Testis (tissue), 2 donors: ENCODE results near the gene LPIN1.

ENCODE experiments used
- POLR2A ChIP-seq: fragments of 450-650 bp; IDR thresholded peaks from one replicate; pipeline ENCODE4 v1.6.1; 2017; ENCODE audit warnings: antibody characterized with exemption, mild to moderate bottlenecking, moderate library complexity
- TF ChIP-seq, protein P1 (sequence below), 3 experiments: fragments of 450-650 bp in 2 of 3; fragments of 200-600 bp in 1 of 3; sonication (generic) in 1 of 3; IDR thresholded peaks; one replicate each; pipeline ENCODE4 v1.5.1; 2016 to 2019; ENCODE audit warnings: antibody characterized with exemption in 3 of 3, mild to moderate bottlenecking in 2 of 3, moderate library complexity in 1 of 3

DNA sequence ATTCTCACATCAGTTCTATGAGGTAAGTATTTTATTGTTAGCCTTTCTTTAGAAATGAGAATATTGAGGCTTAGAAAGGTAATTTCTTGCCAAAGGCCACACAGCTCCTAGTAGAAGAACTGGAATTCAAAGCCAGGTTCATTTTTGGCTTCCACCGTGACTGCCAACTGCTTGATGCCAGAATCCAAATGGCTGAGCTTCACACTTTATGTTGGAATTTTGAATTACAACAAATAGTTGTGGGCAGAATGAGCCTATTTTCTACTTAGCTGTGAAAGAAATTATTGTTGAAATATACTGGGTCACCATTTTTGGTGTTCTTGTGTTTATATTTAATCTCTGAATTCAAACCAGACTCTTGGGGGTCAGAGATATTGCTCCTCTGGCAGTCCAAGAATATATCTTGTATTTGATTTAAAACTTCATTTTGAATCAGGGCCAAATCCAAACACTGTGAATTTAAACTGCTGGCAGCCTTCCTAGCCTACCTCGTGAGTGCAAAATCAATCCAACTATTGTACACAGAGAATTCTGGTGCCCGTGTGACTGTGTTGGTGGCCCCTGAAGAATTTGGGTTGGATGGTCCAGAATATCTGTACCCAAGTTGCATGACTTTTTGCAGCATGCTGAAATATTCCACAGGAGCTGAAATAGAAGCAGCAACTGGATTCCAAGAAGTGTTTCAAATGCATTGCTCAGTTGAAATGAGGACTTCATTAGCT, 35.6 kb upstream of the LPIN1 start:
- TF ChIP-seq, protein P1, sequence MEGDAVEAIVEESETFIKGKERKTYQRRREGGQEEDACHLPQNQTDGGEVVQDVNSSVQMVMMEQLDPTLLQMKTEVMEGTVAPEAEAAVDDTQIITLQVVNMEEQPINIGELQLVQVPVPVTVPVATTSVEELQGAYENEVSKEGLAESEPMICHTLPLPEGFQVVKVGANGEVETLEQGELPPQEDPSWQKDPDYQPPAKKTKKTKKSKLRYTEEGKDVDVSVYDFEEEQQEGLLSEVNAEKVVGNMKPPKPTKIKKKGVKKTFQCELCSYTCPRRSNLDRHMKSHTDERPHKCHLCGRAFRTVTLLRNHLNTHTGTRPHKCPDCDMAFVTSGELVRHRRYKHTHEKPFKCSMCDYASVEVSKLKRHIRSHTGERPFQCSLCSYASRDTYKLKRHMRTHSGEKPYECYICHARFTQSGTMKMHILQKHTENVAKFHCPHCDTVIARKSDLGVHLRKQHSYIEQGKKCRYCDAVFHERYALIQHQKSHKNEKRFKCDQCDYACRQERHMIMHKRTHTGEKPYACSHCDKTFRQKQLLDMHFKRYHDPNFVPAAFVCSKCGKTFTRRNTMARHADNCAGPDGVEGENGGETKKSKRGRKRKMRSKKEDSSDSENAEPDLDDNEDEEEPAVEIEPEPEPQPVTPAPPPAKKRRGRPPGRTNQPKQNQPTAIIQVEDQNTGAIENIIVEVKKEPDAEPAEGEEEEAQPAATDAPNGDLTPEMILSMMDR (IDR thresholded peaks at IDR 0.05): no peak
- TF ChIP-seq POLR2A: no peak
